ENCODE data around the gene SCAF4.

Gene SCAF4

GRCh38 chr21:31683029-31683428 is 48.9 kb downstream of the SCAF4 start:
- TF ChIP-seq CTCF (IDR thresholded peaks at IDR 0.05; ENCODE audit: borderline replicate concordance, control extremely low read depth, extremely low read depth, insufficient read depth, missing control alignments): no peak
- in situ Hi-C loops (cut with MboI; ENCODE audit: low sequenced_read_pairs, unreplicated experiment): no loop called here
- DNase-seq (ENCODE audit: low spot score): no peak

- no peak for DNase-seq (ENCODE audit: low spot score)
- in situ Hi-C loops (cut with MboI; ENCODE audit: low sequenced_read_pairs, unreplicated experiment): no loop called here
- TF ChIP-seq CTCF (IDR thresholded peaks at IDR 0.05; ENCODE audit: borderline replicate concordance, control extremely low read depth, extremely low read depth, insufficient read depth, missing control alignments): no peak
These were observed 49.3 kb downstream of the SCAF4 start for GRCh38 chr21:31682620-31683019.

- in situ Hi-C loops (cut with MboI; ENCODE audit: low sequenced_read_pairs, unreplicated experiment): no loop called here
- TF ChIP-seq CTCF (IDR thresholded peaks at IDR 0.05; ENCODE audit: borderline replicate concordance, control extremely low read depth, extremely low read depth, insufficient read depth, missing control alignments): no peak
These were observed 53.4 kb downstream of the SCAF4 start for GRCh38 chr21:31678478-31678877.

GRCh38 chr21:31677047-31677446 is 54.9 kb downstream of the SCAF4 start:
- in situ Hi-C loops (cut with MboI; ENCODE audit: low sequenced_read_pairs, unreplicated experiment): no loop called here
- no peak for DNase-seq (ENCODE audit: low spot score)
- TF ChIP-seq CTCF (IDR thresholded peaks at IDR 0.05; ENCODE audit: borderline replicate concordance, control extremely low read depth, extremely low read depth, insufficient read depth, missing control alignments): no peak

More at GRCh38 chr21:31678478-31678877, 53.4 kb downstream of the SCAF4 start:
- DNase-seq (ENCODE audit: low spot score): no peak

- in situ Hi-C loops (cut with MboI; ENCODE audit: low sequenced_read_pairs, unreplicated experiment): no loop called here
- no peak for TF ChIP-seq CTCF (IDR thresholded peaks at IDR 0.05; ENCODE audit: borderline replicate concordance, control extremely low read depth, extremely low read depth, insufficient read depth, missing control alignments)
- no peak for DNase-seq (ENCODE audit: low spot score)
These were observed 56.0 kb downstream of the SCAF4 start for GRCh38 chr21:31675960-31676359.

GRCh38 chr21:31675318-31675717 is 56.6 kb downstream of the SCAF4 start:
- no peak for DNase-seq (ENCODE audit: low spot score)
- in situ Hi-C loops (cut with MboI; ENCODE audit: low sequenced_read_pairs, unreplicated experiment): no loop called here

More at GRCh38 chr21:31675318-31675717, 56.6 kb downstream of the SCAF4 start:
- no peak for TF ChIP-seq CTCF (IDR thresholded peaks at IDR 0.05; ENCODE audit: borderline replicate concordance, control extremely low read depth, extremely low read depth, insufficient read depth, missing control alignments)
